Activated CD8-positive, alpha-beta memory T cell treated with anti-CD3 and anti-CD28 coated beads for 48 hours (primary cell): ENCODE measurements around the gene VAV1.

ENCODE experiments used
- DNase-seq, 3 experiments: peaks; one replicate each; pipeline ENCODE4 v3.0.0-alpha.2; 2020; ENCODE audit warnings: low read depth in 2 of 3, low spot score in 2 of 3

The VAV1 gene, protein sequence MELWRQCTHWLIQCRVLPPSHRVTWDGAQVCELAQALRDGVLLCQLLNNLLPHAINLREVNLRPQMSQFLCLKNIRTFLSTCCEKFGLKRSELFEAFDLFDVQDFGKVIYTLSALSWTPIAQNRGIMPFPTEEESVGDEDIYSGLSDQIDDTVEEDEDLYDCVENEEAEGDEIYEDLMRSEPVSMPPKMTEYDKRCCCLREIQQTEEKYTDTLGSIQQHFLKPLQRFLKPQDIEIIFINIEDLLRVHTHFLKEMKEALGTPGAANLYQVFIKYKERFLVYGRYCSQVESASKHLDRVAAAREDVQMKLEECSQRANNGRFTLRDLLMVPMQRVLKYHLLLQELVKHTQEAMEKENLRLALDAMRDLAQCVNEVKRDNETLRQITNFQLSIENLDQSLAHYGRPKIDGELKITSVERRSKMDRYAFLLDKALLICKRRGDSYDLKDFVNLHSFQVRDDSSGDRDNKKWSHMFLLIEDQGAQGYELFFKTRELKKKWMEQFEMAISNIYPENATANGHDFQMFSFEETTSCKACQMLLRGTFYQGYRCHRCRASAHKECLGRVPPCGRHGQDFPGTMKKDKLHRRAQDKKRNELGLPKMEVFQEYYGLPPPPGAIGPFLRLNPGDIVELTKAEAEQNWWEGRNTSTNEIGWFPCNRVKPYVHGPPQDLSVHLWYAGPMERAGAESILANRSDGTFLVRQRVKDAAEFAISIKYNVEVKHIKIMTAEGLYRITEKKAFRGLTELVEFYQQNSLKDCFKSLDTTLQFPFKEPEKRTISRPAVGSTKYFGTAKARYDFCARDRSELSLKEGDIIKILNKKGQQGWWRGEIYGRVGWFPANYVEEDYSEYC

GRCh38 chr19:6772028-6772865, at the start of gene VAV1:
VAV1 (plus strand) TSS chr19:6772708; CDS start chr19:6772808, 100 bp downstream.
- peak; percentile 49 to 65 (median 55) for DNase-seq

DNA sequence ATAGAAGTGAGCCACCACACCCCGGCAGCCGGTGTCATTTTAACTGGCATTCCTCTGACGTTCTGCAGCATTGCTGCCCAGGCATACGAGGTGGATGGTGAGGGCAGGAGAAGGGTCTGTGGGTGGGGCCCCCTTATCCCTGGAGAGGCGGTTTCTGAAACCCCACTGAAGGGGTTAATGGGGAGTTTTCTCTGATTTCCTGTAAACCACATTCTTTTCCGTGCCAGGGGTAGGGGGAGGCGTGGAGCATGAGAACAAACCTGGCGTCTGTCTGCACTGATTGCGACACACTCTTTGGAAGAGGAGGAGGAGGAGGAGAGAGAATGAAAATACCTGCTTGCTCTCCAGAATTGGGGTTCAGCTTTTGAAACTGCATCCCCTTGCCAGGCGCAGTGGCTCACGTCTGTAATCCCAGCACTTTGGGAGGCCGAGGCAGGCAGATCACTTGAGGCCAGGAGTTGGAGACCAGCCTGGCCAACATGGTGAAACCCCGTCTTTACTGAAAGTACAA, 49.3 kb upstream of the VAV1 start:
- DNase-seq, result no peak

DNA sequence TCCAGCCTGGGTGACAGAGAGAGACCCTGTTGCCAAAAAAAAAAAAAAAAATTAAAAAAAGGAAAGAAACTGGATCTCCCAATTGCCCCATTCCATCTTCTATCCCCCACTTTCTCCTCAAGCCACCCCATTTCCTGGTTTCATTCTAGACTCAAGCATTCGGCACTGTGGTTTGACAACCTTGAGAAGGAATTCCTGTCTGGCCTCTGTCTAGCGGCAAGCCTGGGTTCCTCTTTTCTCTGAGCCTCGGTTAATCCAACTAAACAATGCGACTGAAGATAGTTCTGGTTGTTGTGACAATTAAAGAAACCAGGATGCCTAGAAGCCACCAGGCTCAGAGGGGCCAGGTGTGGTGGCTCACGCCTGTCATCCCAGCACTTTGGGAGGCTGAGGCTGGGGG, 48.8 kb upstream of the VAV1 start:
- DNase-seq, result no peak

GRCh38 chr19:6724631-6725492, 47.6 kb upstream of the VAV1 start:
- no peak for DNase-seq

- no peak for DNase-seq
Observed at GRCh38 chr19:6725513-6726231, 46.8 kb upstream of the VAV1 start.

- no peak for DNase-seq
Observed at GRCh38 chr19:6728346-6728745, 44.2 kb upstream of the VAV1 start.

DNA sequence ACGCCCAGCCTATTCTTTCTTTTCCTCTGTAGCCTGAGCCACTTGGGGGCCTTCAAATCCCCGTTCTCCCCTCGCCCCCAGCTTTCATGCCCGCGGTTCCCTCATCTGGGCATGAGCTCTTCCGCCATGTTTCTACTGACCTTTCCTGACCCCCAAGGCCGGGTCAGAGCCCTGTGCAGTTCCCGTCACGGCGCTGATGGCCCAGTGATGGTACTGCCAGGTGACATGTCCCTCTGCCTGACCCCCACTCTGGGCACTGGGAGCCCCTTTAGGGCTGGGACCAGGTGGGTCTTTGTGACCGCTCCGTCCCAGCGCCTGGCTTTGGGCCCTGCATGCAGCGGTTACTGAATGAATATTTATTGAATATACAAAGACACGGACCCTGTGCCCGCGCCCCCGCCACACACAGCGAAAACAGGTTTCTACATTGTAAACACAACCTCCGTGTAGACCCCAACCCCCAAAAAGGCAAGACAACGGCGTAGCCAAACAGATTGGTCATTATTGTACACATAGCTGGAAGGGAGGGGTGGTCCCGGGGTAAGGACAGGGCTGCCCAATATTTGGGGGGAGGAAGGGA, 42.8 kb upstream of the VAV1 start:
- no peak for DNase-seq

DNA sequence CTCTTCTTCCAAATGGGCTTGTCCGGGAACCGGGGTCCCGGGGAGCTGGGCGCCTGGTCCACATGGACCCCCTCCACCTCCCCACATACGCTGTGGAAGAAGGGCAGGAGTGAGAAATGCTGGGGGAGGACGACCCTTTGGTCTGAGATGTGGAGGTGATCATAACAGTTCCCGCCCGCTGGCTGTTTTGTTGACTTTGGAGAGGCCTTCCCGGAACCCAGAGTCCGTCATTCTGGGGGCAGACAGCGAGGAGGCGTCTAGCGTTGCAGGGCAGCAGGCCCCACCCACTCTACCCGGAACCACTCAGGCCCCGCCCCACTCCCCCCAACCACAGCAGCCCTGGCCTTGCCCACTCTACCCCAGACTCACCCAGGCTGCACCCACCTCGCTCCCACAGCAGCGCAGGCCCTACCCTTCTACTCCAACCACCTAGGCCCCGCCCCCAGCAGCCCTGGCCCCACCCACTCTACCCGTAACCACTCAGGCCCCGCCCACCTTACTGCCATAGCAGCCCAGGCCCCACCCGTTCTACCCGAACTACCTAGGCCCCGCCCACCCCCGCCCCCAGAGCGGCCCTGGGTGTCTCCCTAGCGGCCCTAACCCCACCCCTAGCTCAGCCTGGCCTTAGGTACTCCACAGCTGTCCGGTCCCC, 42.2 kb upstream of the VAV1 start:
- DNase-seq, result peak in 1 of 3 experiments; percentile 23

- DNase-seq, result no peak
Observed at GRCh38 chr19:6730941-6731670, 41.4 kb upstream of the VAV1 start.

GRCh38 chr19:6731822-6732221, 40.7 kb upstream of the VAV1 start:
- no peak for DNase-seq

GRCh38 chr19:6732803-6733337, 39.6 kb upstream of the VAV1 start:
- DNase-seq, result no peak

DNA sequence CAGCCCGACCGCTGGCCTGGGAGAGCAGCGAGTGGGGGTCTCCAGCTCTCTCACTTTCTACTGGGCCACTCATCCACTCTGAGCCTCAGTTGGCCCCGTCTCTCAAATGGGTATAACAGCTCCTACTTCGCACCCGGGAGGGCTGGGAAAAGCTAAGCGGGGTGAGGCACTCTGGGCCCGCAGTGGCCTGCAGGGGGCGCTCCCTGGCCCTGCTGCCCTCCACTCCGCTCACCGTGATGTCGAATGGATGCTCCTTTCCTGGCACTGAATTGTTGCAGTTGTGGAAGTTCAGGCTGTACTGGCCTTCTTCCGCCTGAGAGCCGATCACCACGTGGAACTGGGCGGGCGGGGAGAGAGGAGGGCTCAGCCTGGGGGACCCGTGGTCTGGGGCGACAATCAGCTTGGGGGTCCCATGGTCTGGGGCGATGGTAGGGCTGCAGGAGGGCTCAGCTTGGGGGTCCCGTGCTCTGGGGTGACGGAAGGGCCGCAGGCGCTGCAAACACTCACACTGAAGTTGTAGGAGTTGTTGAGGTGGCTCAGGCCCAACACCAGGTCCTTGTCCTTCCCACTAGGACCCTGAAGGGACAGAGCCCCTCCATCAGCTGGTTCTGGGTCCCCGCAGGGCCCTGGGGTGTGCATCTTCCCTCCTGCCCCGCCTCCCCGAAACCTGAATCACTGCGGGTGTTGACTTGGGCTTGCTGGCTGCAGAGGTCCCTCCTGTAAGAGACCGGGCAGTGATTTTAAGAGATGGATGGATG, 39.0 kb upstream of the VAV1 start:
- DNase-seq, result no peak

- no peak for DNase-seq
Observed at GRCh38 chr19:6734096-6734696, 38.3 kb upstream of the VAV1 start.

GRCh38 chr19:6735181-6735911, 37.2 kb upstream of the VAV1 start:
- DNase-seq, result no peak

- peak; percentile 43 to 54 (median 47) for DNase-seq
Observed at GRCh38 chr19:6736169-6736916, 36.2 kb upstream of the VAV1 start.
